GM21528 (cell line): Measurements from ENCODE around the gene MAPK8IP3.

Source experiments
- ATAC-seq: cut with Tn5 transposase; IDR thresholded peaks from one replicate; pipeline ENCODE4 v1.9.1; 2021; ENCODE audit warnings: mild to moderate bottlenecking, moderate library complexity; ENCODE audit not compliant: unreplicated experiment, low FRiP score

The MAPK8IP3 gene

GRCh38 chr16:1758923-1759322, 52.9 kb downstream of the MAPK8IP3 start:
- no peak for ATAC-seq

DNA sequence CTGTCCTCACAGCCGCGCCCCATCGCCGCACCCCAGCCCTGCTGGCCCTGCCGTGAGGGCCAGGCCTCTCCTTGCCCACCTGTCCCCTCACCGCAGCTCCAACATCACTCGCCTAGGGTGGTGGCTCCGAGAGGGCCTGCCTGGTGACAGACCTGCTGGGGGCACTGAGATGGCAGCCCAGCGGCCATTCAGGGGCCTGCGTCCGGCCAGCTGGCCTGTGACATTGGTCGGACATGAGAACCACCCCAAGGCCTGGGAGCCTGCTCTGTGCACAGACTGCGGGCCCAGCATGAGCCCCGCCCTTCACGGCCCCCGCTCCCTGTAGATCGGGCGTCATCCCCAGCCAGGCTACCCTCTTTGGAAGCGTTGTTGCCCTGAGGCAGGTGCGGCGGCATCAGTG, 53.5 kb downstream of the MAPK8IP3 start:
- no peak for ATAC-seq

DNA sequence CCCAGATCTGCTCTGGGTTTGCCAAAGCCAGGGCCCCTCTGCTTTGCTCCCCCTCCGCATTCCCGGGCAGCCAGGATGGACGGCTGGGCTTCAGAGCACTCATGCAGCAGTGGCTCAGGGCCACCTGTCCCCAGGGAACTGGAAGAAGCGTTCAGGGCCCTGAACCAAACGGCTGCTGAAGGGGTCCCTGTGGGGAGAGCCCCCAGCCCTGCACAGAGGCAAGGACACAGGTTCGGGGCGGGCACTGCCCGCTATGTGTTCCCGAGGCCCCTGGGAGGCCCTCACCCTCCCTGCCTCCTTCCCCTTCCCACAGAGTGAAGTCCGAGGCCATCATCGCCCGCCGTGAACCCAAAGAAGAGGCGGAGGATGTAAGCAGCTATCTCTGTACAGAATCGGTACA, 54.9 kb downstream of the MAPK8IP3 start:
- no peak for ATAC-seq

DNA sequence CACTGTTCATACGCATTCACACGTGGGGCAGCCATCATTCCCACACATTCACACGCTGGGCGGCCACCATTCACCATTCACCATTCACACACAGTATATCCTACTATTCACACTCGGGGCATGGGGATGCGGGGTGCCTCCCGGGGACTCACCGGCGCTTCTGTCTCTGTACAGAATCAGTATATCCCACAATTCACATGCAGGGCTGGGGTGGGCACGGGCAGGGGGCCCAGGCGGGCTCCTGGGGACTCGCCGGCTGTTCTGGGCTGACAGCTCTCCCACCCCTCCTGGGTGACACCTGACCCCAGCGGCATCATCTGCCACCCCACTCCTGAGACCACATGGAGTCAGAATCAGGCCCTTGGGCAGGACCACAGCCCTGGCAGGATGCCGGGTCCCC, 55.8 kb downstream of the MAPK8IP3 start:
- ATAC-seq: no peak

GRCh38 chr16:1762196-1762878, 56.3 kb downstream of the MAPK8IP3 start:
- ATAC-seq: no peak

DNA sequence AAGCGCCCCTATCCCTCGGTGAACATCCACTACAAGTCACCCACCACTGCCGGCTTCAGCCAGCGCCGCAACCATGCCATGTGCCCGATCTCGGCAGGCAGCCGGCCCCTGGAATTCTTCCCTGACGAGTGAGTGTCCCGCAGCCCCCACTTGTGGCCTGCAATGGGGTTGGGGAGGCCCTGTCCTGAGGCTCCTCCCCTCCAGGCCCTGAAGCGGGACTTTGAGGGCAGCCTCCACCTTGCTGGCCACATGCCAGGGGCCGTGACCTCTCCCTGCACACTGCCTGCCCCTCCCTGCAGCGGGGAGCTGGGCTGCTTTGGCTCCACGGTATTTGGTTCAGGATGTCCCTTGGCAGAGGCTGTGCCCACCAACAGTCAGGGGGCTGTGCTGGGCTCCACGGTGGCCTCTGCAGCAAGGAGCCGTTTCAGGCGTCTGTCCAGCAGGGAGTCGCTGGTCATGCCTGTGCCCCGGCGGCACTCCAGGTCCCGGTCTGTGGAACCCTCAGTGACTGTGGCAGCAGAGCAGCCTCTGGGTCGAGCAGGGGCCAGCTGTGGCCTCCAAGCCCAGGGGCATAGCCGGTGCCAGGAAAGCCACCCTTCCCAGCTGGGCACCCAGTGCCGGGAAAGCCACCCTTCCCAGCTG, 57.0 kb downstream of the MAPK8IP3 start:
- ATAC-seq: no peak

GRCh38 chr16:1763521-1764511, 57.8 kb downstream of the MAPK8IP3 start:
- no peak for ATAC-seq

DNA sequence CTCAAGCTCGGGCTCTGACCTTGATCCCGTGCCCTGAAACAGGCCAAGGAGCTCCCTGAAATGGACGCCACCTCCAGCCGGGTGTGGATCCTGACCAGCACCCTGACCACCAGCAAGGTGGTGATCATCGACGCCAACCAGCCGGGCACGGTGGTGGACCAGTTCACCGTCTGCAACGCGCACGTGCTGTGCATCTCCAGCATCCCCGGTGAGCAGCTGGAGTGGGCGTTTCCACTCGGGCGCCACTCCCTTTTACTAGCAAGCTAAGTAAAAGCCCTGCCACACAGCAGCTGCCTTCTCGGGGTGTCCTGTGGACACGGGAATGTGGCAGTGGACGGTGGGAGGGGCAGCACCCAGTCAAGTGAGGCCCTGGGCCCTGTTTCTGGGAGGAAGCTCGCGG, 59.0 kb downstream of the MAPK8IP3 start:
- no peak for ATAC-seq

GRCh38 chr16:1765826-1766225, 59.8 kb downstream of the MAPK8IP3 start:
- no peak for ATAC-seq

GRCh38 chr16:1766231-1766630, 60.2 kb downstream of the MAPK8IP3 start:
- no peak for ATAC-seq

DNA sequence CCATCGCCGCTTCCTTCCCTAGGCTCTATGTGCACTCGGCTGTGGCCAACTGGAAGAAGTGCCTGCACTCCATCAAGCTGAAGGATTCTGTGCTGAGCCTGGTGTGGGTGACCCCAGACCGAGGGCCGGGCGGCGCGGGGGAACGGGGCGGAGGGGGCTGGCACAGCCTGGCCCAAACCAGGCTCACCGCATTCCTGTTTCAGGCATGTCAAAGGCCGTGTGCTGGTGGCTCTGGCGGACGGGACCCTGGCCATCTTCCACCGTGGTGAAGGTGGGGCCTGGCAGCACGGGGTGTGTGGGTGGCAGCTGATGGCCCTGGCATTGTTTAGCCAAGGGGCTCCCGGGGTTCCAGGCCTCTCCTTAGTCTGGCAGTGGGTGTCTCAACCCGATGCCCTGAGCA, 60.7 kb downstream of the MAPK8IP3 start:
- ATAC-seq: no peak

GRCh38 chr16:1767116-1767994, 61.4 kb downstream of the MAPK8IP3 start:
- ATAC-seq: no peak

GRCh38 chr16:1768061-1768766, 62.2 kb downstream of the MAPK8IP3 start:
- ATAC-seq: no peak

- no peak for ATAC-seq
These were observed 62.9 kb downstream of the MAPK8IP3 start for GRCh38 chr16:1768767-1769401.

DNA sequence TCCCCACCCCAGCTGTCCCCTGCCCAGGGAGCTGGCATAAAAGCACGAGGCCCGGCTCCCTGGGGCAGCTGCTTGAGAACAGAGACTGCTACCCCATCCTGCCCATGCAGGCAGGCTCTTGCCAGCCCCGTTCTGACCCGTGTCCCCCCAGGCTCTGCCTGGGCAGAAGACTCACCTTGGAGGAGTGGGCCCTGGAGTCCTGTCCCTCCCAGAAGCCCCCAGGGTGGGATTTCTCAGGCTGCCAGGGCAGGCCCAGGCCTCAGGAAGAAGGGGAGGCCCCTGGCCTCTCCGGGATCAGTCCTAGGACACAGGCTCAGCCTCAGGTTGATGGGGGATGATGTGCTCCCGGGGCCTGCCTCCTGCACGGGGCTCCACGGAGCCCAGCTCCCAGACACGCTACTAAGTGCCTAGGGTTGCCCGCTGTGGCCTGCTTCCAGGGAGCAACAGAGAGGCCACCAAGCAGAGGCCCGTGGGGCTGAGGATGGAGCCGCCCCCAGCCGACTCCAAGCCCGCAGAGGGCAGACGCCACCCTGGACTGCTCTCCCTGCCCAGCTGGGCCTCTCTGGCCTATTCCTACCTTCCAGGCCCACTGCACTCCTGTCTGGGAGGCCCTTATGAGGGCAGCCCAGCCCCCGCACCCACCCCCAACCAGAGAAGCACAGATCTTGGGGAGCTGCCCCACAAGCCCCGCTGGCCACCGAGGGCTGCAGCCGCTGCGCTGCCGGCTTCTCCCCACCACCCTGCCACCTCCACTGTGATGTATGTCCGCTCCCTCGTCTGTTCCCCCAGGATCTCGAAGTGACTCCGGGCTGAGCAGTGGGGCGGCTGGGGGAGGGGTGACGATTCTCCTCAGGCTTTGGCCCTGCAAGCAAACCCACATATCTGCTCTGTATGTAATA, 63.7 kb downstream of the MAPK8IP3 start:
- ATAC-seq: no peak

DNA sequence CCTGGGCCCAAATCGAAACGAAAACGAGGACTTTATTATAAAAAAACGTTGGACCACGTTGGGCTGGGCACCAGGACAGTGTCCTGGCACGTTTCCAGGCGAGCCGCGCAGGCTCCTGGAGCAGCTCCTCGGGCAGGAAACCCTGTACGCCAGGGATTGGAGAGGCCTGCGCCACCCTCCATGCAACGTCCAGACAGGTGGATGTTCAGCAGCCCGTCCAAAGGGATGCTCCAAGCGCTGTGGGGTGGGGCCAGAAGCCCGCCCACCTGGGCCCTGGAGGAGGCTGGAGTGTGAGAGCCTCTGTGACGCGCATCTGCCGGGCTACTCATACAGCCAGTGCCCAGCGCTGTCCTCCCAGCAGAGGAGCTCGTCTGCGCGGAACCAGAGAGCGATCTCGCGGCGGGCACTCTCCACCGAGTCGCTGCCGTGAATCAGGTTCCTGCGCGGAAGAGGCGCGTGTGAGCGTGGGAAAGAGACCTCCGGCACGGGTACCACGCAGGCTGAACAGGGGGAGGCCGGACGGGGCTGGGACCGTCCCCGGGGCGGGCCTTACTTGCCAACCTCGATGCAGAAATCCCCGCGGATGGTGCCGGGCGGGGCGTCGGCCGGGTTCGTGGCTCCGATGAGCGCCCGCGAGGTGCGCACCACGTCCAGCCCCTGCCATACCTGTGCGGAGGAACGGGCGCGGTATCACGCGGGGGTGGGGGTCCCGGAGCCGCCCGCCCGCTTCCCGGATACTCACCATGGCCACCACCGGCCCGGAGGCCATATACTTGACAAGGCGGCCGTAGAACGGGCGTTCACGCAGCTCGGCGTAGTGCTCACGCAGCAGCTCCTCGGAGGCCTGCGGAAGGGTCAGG, 64.6 kb downstream of the MAPK8IP3 start:
- no peak for ATAC-seq

DNA sequence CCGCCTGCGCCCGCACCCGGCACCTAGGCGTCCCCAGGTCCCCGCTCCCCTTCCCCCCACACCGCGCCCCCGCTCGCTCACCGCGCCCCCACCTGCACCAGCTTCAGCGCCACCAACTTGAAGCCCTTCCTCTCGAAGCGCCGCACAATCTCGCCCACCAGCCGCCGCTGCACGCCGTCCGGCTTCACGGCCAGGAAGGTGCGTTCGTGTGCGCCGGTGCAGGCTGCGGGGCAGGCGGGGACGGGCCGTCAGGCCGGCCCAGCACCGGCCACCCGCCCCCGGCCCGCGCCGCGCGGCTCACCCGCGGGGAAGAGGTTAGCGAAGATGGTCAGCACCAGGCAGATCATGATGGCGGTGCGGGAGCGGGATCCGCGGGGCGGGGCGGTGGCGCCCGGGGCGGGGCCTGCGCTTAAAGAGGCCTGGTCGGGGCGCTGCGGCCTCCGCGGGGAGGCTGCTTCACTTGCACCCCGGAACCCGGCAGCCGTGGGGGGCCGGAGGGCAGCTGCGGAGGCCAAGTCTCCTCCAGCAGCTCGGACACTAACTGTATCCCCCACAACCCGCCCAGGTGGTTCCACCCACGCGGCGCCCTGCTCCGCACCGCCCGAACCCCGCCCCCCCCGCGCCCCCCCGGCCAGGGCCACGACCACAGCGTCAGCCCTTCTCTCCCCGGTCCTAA, 65.3 kb downstream of the MAPK8IP3 start, which contains the start of gene NME3:
NME3 (minus strand) TSS at position 356 of the 676 bp plus-strand sequence; CDS start at position 347, 9 bp downstream.
- ATAC-seq: no peak
